ENCODE data around the gene CATSPERE. TPM values are rescaled to one million over a fixed set of nuclear protein-coding genes. Genes with fewer than 3 reads are reported as not detected.
"Not testable (repeated sequence)": the region's sequence is repeated elsewhere in the genome, so short reads cannot be mapped to it uniquely, and the experiment has no call there.

The CATSPERE gene
- polyA plus RNA-seq, 1 experiment = 0.20 TPM

GRCh38 chr1:244548558-244549115, 87.6 kb downstream of the CATSPERE start:
- Histone ChIP-seq H3K36me3 (ENCODE audit: control insufficient read depth, insufficient read depth, low read length) (no peaks in the 10 kb centered on the region), H3K27me3 (ENCODE audit: control insufficient read depth, insufficient read depth, low read length) (no peaks in the 10 kb centered on the region), H3K4me3 (ENCODE audit: low read depth, low read length) (no peak overlapping the region)
- POLR2A ChIA-PET = no interaction called here
- CTCF ChIA-PET = no interaction called here
- no peak for DNase-seq (ENCODE audit: low read depth)
- TF ChIP-seq CTCF (IDR thresholded peaks at IDR 0.05; ENCODE audit: insufficient read depth, low read depth, low read length) = no peak

- H3K4me3 ChIP-seq (ENCODE audit: low read depth, low read length) = no peak overlapping the region
- TF ChIP-seq CTCF (IDR thresholded peaks at IDR 0.05; ENCODE audit: insufficient read depth, low read depth, low read length) = no peak
- no peaks in the 10 kb centered on the region for H3K36me3 ChIP-seq (ENCODE audit: control insufficient read depth, insufficient read depth, low read length)
- H3K27me3 ChIP-seq (ENCODE audit: control insufficient read depth, insufficient read depth, low read length) = no peaks in the 10 kb centered on the region
- ChIA-PET POLR2A (no interaction called here), CTCF (no interaction called here)
- no peak for DNase-seq (ENCODE audit: low read depth)
Observed at GRCh38 chr1:244552336-244552735, 91.3 kb downstream of the CATSPERE start.

GRCh38 chr1:244556263-244556662, 95.2 kb downstream of the CATSPERE start:
- Histone ChIP-seq H3K27me3 (ENCODE audit: control insufficient read depth, insufficient read depth, low read length) (no peaks in the 10 kb centered on the region), H3K4me3 (ENCODE audit: low read depth, low read length) (no peak overlapping the region), H3K36me3 (ENCODE audit: control insufficient read depth, insufficient read depth, low read length) (no peaks in the 10 kb centered on the region)
- DNase-seq (ENCODE audit: low read depth) = no peak
- ChIA-PET POLR2A (no interaction called here), CTCF (no interaction called here)
- no peak for TF ChIP-seq CTCF (IDR thresholded peaks at IDR 0.05; ENCODE audit: insufficient read depth, low read depth, low read length)

- Histone ChIP-seq H3K36me3 (ENCODE audit: control insufficient read depth, insufficient read depth, low read length) (no peaks in the 10 kb centered on the region), H3K27me3 (ENCODE audit: control insufficient read depth, insufficient read depth, low read length) (no peaks in the 10 kb centered on the region), H3K4me3 (ENCODE audit: low read depth, low read length) (no peak overlapping the region)
- ChIA-PET CTCF (no interaction called here), POLR2A (no interaction called here)
- no peak for DNase-seq (ENCODE audit: low read depth)
- TF ChIP-seq CTCF (IDR thresholded peaks at IDR 0.05; ENCODE audit: insufficient read depth, low read depth, low read length) = no peak
Observed at GRCh38 chr1:244557565-244557964, 96.5 kb downstream of the CATSPERE start.

GRCh38 chr1:244559561-244559960, 98.5 kb downstream of the CATSPERE start:
- no peak overlapping the region for H3K4me3 ChIP-seq (ENCODE audit: low read depth, low read length)
- no peaks in the 10 kb centered on the region for H3K27me3 ChIP-seq (ENCODE audit: control insufficient read depth, insufficient read depth, low read length)
- no peak for TF ChIP-seq CTCF (IDR thresholded peaks at IDR 0.05; ENCODE audit: insufficient read depth, low read depth, low read length)
- no peaks in the 10 kb centered on the region for H3K36me3 ChIP-seq (ENCODE audit: control insufficient read depth, insufficient read depth, low read length)
- no peak for DNase-seq (ENCODE audit: low read depth)
- ChIA-PET CTCF (interaction anchor here (0.7 kb wide), 1 partner anchor 366 kb away, joined by 3 read pairs; no protein-coding TSS in a partner anchor), POLR2A (no interaction called here)

- H3K4me3 ChIP-seq (ENCODE audit: low read depth, low read length); POLR2A ChIA-PET; H3K27me3 ChIP-seq (ENCODE audit: control insufficient read depth, insufficient read depth, low read length); DNase-seq (ENCODE audit: low read depth); H3K36me3 ChIP-seq (ENCODE audit: control insufficient read depth, insufficient read depth, low read length); CTCF ChIA-PET: not testable (repeated sequence)
Observed at GRCh38 chr1:244562877-244563276, 101.8 kb downstream of the CATSPERE start.

Data from BJ (cell line).